HFFc6 (cell line): Measurements from ENCODE around the gene PWWP3B. TPM values are rescaled to one million over a fixed set of nuclear protein-coding genes. Genes with fewer than 3 reads are reported as not detected.

Experiments used
- DNase-seq: peaks from one replicate; pipeline ENCODE4 v3.0.0-alpha.2; 2018
- H3K27ac Mint-ChIP-seq: 2 replicates; pipeline ENCODE4 v1.8.0; 2020; ENCODE audit warnings: mild to moderate bottlenecking, mixed read lengths
- H3K27me3 Mint-ChIP-seq: 2 replicates; pipeline ENCODE4 v1.8.0; 2021; ENCODE audit warnings: mild to moderate bottlenecking, moderate library complexity, mixed read lengths; ENCODE audit not compliant: insufficient read depth
- H3K36me3 Mint-ChIP-seq: 2 replicates; pipeline ENCODE4 v1.8.0; 2021; ENCODE audit warnings: low read depth, mixed read lengths
- H3K4me1 Mint-ChIP-seq: 2 replicates; pipeline ENCODE4 v1.8.0; 2020; ENCODE audit warnings: low read depth, mixed read lengths
- H3K4me3 Mint-ChIP-seq: 2 replicates; pipeline ENCODE4 v1.8.0; 2020; ENCODE audit warnings: mild to moderate bottlenecking, moderate library complexity, mixed read lengths
- H3K9me3 Mint-ChIP-seq: 2 replicates; pipeline ENCODE4 v1.8.0; 2020; ENCODE audit warnings: mild to moderate bottlenecking, mixed read lengths
- CTCF ChIP-seq: fragments of 200-600 bp; sonication (generic); IDR thresholded peaks from 2 replicates; pipeline ENCODE4 v1.5.0; 2021; ENCODE audit warnings: antibody characterized with exemption, mild to moderate bottlenecking
- long read RNA-seq: library from polyadenylated mRNA; unstranded; transcript quantifications from one replicate; pipeline ENCODE4 v2.0.0, GENCODE V29; 2019
- total RNA-seq, 6 experiments: library from RNA; stranded (reverse); fragmentation: NEBNext Ultra II Directional; extraction: Animal tissue kit (Norgen Biotek cat#: 25700); gene quantifications; 2 replicates in 1 of 6; 3 replicates in 5 of 6; pipeline ENCODE4 v1.2.3, GENCODE V29; 2021

Gene PWWP3B
- not detected for total RNA-seq
- long read RNA-seq: 0 reads

DNA sequence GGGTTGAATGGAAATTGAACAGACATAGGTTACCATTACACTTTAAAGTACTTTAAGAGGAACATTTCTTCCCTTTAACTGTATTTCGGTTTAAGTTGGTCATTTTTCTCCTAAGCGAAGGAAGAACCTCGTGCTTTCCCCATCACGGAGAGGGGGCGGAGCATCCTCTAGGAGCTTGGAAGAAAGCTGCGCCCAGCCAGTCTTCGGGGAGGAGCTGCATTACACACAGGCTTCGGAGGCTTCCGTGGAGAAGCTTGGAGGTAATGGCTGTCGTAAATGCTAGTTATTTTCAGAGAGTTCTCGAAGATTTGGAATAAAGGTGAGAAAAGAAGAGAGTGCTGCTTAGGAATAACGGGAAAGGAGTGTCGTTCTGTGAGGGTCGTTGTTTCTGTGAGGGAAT, at the start of gene PWWP3B:
TSS of gene PWWP3B (plus strand) at position 199 of the 400 bp plus-strand sequence. CDS start 37,128 bp downstream, outside the sequence.
- TF ChIP-seq CTCF: no peak
- Mint-ChIP-seq H3K27me3 (peaks cover 1% of the 10 kb centered on the region; the same call in 1 of the 2 replicates), H3K4me3 (no peak within 1 kb of the TSS), H3K36me3 (no peaks in the 10 kb centered on the region), H3K4me1 (no peaks in the 10 kb centered on the region), H3K27ac (peak within 1 kb of the TSS; percentile 30; the same call in 1 of the 2 replicates), H3K9me3 (no peaks in the 10 kb centered on the region)
- no peak for DNase-seq

GRCh38 chrX:106139048-106139447, 29.1 kb upstream of the PWWP3B start:
- TF ChIP-seq CTCF: no peak
- H3K27ac Mint-ChIP-seq: no peak overlapping the region
- no peaks in the 10 kb centered on the region for H3K36me3 Mint-ChIP-seq
- no peak overlapping the region for H3K4me3 Mint-ChIP-seq
- no peaks in the 10 kb centered on the region; the same call in 1 of the 2 replicates for H3K9me3 Mint-ChIP-seq
- H3K4me1 Mint-ChIP-seq: no peaks in the 10 kb centered on the region
- no peaks in the 10 kb centered on the region for H3K27me3 Mint-ChIP-seq
- no peak for DNase-seq

- Mint-ChIP-seq H3K27me3 (no peaks in the 10 kb centered on the region), H3K9me3 (no peaks in the 10 kb centered on the region; the same call in 1 of the 2 replicates), H3K4me3 (no peak overlapping the region), H3K36me3 (no peaks in the 10 kb centered on the region), H3K27ac (no peak overlapping the region), H3K4me1 (no peaks in the 10 kb centered on the region)
- DNase-seq: no peak
- no peak for TF ChIP-seq CTCF
These were observed 23.1 kb upstream of the PWWP3B start for GRCh38 chrX:106144755-106145639.

GRCh38 chrX:106150701-106151100, 17.4 kb upstream of the PWWP3B start:
- Mint-ChIP-seq H3K9me3 (no peaks in the 10 kb centered on the region), H3K27ac (no peak overlapping the region), H3K4me3 (no peak overlapping the region), H3K36me3 (no peaks in the 10 kb centered on the region), H3K4me1 (no peaks in the 10 kb centered on the region), H3K27me3 (peaks cover 1% of the 10 kb centered on the region; the same call in 1 of the 2 replicates)
- DNase-seq: no peak
- no peak for TF ChIP-seq CTCF

DNA sequence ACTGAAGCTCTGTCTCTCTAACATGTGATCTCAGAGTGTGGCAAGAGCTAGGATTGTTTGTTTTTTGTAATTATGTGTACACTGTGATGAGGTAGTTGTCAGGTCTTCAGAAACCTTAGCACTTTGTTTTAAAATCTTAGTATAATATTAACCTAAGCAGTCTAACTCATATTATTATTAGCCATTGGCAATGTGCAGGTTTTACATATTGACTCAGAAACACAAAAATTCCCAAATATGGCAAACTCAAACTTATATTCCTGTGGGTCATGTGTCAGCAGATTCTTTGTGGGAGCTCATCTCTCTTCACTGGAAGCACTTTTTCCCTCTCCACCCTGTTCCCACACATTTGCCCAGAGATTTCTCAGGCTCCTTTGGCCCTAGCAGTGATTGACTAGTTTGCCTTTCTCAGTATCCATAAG, 8.2 kb upstream of the PWWP3B start:
- H3K4me1 Mint-ChIP-seq: no peaks in the 10 kb centered on the region
- H3K27ac Mint-ChIP-seq: no peak overlapping the region
- no peaks in the 10 kb centered on the region for H3K36me3 Mint-ChIP-seq
- H3K9me3 Mint-ChIP-seq: no peaks in the 10 kb centered on the region
- no peak overlapping the region for H3K4me3 Mint-ChIP-seq
- TF ChIP-seq CTCF: no peak
- no peak for DNase-seq
- no peaks in the 10 kb centered on the region for H3K27me3 Mint-ChIP-seq
